Thyroid gland (tissue), 4 donors: ENCODE measurements around the gene LYRM4.

ENCODE experiments used
- CTCF ChIP-seq, 6 experiments: fragments of 200-600 bp in 3 of 6; fragments of 450-650 bp in 3 of 6; sonication (generic) in 3 of 6; IDR thresholded peaks; one replicate each; pipeline ENCODE4 v1.5.1; 2016 to 2019; ENCODE audit warnings: antibody characterized with exemption in 6 of 6, mild to moderate bottlenecking in 2 of 6, inconsistent platforms in 1 of 6, moderate library complexity in 1 of 6
- POLR2A ChIP-seq, 2 donors: fragments of 450-650 bp; IDR thresholded peaks; one replicate each; pipeline ENCODE4 v1.6.1; 2017; ENCODE audit warnings: antibody characterized with exemption in 2 of 2, mild to moderate bottlenecking in 2 of 2, moderate library complexity in 1 of 2

- TF ChIP-seq CTCF (IDR thresholded peaks at IDR 0.05) (no peak), POLR2A (IDR thresholded peaks at IDR 0.05) (no peak)
Observed at GRCh38 chr6:5099537-5099936, 161.2 kb downstream of the LYRM4 start.
